IMR-90 (cell line): ENCODE results near the gene PRF1. TPM values are rescaled to one million over a fixed set of nuclear protein-coding genes. Genes with fewer than 3 reads are reported as not detected.

Source experiments
- ATAC-seq: fragments of 200-7000 bp; cut with Tn5 transposase; 2 replicates; pipeline ENCODE4 v1.9.1; 2020; ENCODE audit warnings: low read depth, mild to moderate bottlenecking, moderate library complexity
- BruUV-seq: library from RNA; stranded (reverse); fragments of 400-500 nt; replicated peaks from 2 replicates; lab custom pipeline; 2021; lab: Mats Ljungman, UMichigan
- CTCF ChIA-PET: fragments of 300-600 bp; formaldehyde crosslinking; extraction: SDS; loops from one replicate; lab custom pipeline; 2021; ENCODE audit warnings: antibody characterized with exemption; lab: Yijun Ruan, JAX
- POLR2A ChIA-PET: fragments of 300-600 bp; sonication (Branson Sonifier 250); formaldehyde crosslinking; loops from one replicate; lab custom pipeline; 2022; ENCODE audit warnings: antibody characterized with exemption; ENCODE audit not compliant: unreplicated experiment; lab: Charles Lee
- DNase-seq: peaks from one replicate; pipeline ENCODE4 v3.0.0; 2013
- H2AFZ ChIP-seq: replicated peaks from 2 replicates; pipeline ENCODE3; 2013; ENCODE audit warnings: low read length, mild to moderate bottlenecking; ENCODE audit not compliant: poor library complexity
- H2AK5ac ChIP-seq: 2 replicates; pipeline ENCODE4 v1.6.1; 2013; ENCODE audit warnings: low read depth, low read length, inconsistent platforms
- H2AK9ac ChIP-seq: replicated peaks from 2 replicates; pipeline ENCODE3; 2013; ENCODE audit warnings: mild to moderate bottlenecking, low read depth, low read length, moderate library complexity; ENCODE audit not compliant: poor library complexity
- H2BK120ac ChIP-seq: 2 replicates; pipeline ENCODE4 v1.6.1; 2013; ENCODE audit warnings: low read depth, low read length, inconsistent platforms
- H2BK15ac ChIP-seq: 3 replicates; pipeline ENCODE4 v1.6.1; 2013; ENCODE audit warnings: low read depth, low read length, inconsistent platforms
- H2BK20ac ChIP-seq: 2 replicates; pipeline ENCODE4 v1.6.1; 2013; ENCODE audit warnings: low read depth, mild to moderate bottlenecking, inconsistent platforms, low read length, moderate library complexity
- H2BK5ac ChIP-seq: 2 replicates; pipeline ENCODE4 v1.6.1; 2013; ENCODE audit warnings: mild to moderate bottlenecking, low read depth, low read length, inconsistent platforms; ENCODE audit not compliant: poor library complexity, severe bottlenecking
- H3K14ac ChIP-seq: replicated peaks from 2 replicates; pipeline ENCODE4 v1.6.1; 2013; ENCODE audit warnings: low read depth, low read length, inconsistent platforms
- H3K18ac ChIP-seq: 2 replicates; pipeline ENCODE4 v1.6.1; 2013; ENCODE audit warnings: low read depth, low read length, control low read depth
- H3K23ac ChIP-seq: 2 replicates; pipeline ENCODE4 v1.6.1; 2013; ENCODE audit warnings: low read depth, low read length, inconsistent platforms
- H3K27ac ChIP-seq: 2 replicates; pipeline ENCODE4 v1.5.1; 2013; ENCODE audit warnings: mild to moderate bottlenecking, control low read depth, low read length; ENCODE audit not compliant: insufficient read depth
- H3K27me3 ChIP-seq: 2 replicates; pipeline ENCODE4 v1.6.1; 2013; ENCODE audit warnings: low read length; ENCODE audit not compliant: control insufficient read depth, insufficient read depth
- H3K36me3 ChIP-seq: 2 replicates; pipeline ENCODE4 v1.6.1; 2013; ENCODE audit warnings: low read length, mixed read lengths; ENCODE audit not compliant: control insufficient read depth, insufficient read depth
- H3K4ac ChIP-seq: 2 replicates; pipeline ENCODE4 v1.6.1; 2013; ENCODE audit warnings: low read depth, low read length, inconsistent platforms
- H3K4me1 ChIP-seq: 2 replicates; pipeline ENCODE4 v1.6.1; 2013; ENCODE audit warnings: low read length, mixed read lengths; ENCODE audit not compliant: control insufficient read depth, insufficient read depth
- H3K4me2 ChIP-seq: 2 replicates; pipeline ENCODE4 v1.6.1; 2013; ENCODE audit warnings: low read depth, mild to moderate bottlenecking, control low read depth, low read length, moderate library complexity
- H3K4me3 ChIP-seq: 2 replicates; pipeline ENCODE4 v1.5.1; 2013; ENCODE audit warnings: low read depth, mild to moderate bottlenecking, control low read depth, low read length, moderate library complexity; ENCODE audit not compliant: insufficient read depth
- H3K56ac ChIP-seq: 2 replicates; pipeline ENCODE4 v1.6.1; 2013; ENCODE audit warnings: low read length, inconsistent platforms; ENCODE audit not compliant: insufficient read depth; ENCODE audit errors: extremely low read depth
- H3K79me1 ChIP-seq, 2 experiments: 2 replicates each; pipeline ENCODE4 v1.6.1; 2013; ENCODE audit warnings: low read length in 2 of 2, inconsistent platforms in 1 of 2, low read depth in 1 of 2
- H3K9ac ChIP-seq: 2 replicates; pipeline ENCODE4 v1.6.1; 2013; ENCODE audit warnings: low read depth, low read length, control low read depth
- H3K9me1 ChIP-seq: 2 replicates; pipeline ENCODE4 v1.6.1; 2013; ENCODE audit warnings: low read length, inconsistent platforms; ENCODE audit not compliant: insufficient read depth
- H3K9me3 ChIP-seq: 2 replicates; pipeline ENCODE4 v1.6.1; 2013; ENCODE audit warnings: low read length; ENCODE audit not compliant: control insufficient read depth, insufficient read depth
- H4K20me1 ChIP-seq: 2 replicates; pipeline ENCODE4 v1.6.1; 2013; ENCODE audit warnings: low read length, inconsistent platforms; ENCODE audit not compliant: insufficient read depth
- H4K5ac ChIP-seq: 2 replicates; pipeline ENCODE4 v1.6.1; 2013; ENCODE audit warnings: mild to moderate bottlenecking, low read depth, low read length, control low read depth
- H4K8ac ChIP-seq, 2 experiments: 2 replicates each; pipeline ENCODE4 v1.6.1; 2013; ENCODE audit warnings: low read depth in 2 of 2, low read length in 2 of 2, control low read depth in 1 of 2, inconsistent platforms in 1 of 2
- H4K91ac ChIP-seq: 2 replicates; pipeline ENCODE4 v1.6.1; 2013; ENCODE audit warnings: low read depth, low read length, inconsistent platforms; ENCODE audit not compliant: insufficient read depth
- FOS ChIP-seq: fragments of 150-350 bp; IDR thresholded peaks from 2 replicates; pipeline ENCODE4 v1.6.1; 2016; ENCODE audit warnings: low read depth, low read length
- MAZ ChIP-seq: IDR thresholded peaks from 2 replicates; pipeline ENCODE4 v1.6.1; 2012; ENCODE audit warnings: low read depth, mild to moderate bottlenecking, low read length, improper control_type of control experiment, moderate library complexity, borderline replicate concordance
- NFE2L2 ChIP-seq: fragments of 150-350 bp; IDR thresholded peaks from 2 replicates; pipeline ENCODE4 v1.6.1; 2016; ENCODE audit warnings: low read depth, mild to moderate bottlenecking, low read length
- POLR2A ChIP-seq: IDR thresholded peaks from 2 replicates; pipeline ENCODE4 v1.6.1; 2012; ENCODE audit warnings: mild to moderate bottlenecking, low read depth, low read length
- RCOR1 ChIP-seq: IDR thresholded peaks from 2 replicates; pipeline ENCODE4 v1.6.1; 2012; ENCODE audit warnings: mild to moderate bottlenecking, low read length, improper control_type of control experiment; ENCODE audit not compliant: insufficient replicate concordance
- WGBS, 2 experiments: methylation state at CpG; one replicate each; pipeline versions ENCODE4 v1.1.5 to v1.1.7; 2013; ENCODE audit warnings: missing lambda C conversion rate in 2 of 2; ENCODE audit not compliant: insufficient read length in 1 of 2; ENCODE audit errors: extremely low coverage in 2 of 2; 5-methylcytosine and 5-hydroxymethylcytosine counted together
- dilution Hi-C: fragments of 300-500 bp; cut with HindIII; formaldehyde crosslinking; loops from one replicate; pipeline ENCODE4 v1.14.3; 2018; ENCODE audit warnings: low sequenced_read_pairs; ENCODE audit not compliant: unreplicated experiment
- in situ Hi-C: fragments of 300-500 bp; cut with MboI; formaldehyde crosslinking; loops from 3 replicates; pipeline ENCODE4 v1.14.3; 2019; ENCODE audit warnings: low sequenced_read_pairs, inconsistent platforms, mixed read lengths
- intact Hi-C: fragments of 100-400 bp; cut with micrococcal nuclease; formaldehyde crosslinking; loops from 2 replicates; pipeline ENCODE4 v1.10.0; 2022
- polyA plus RNA-seq, 3 experiments: library from polyadenylated mRNA; depleted of rRNA; stranded (reverse); fragments of >200 nt; gene quantifications; 2 replicates each; pipeline ENCODE4 v1.2.3, GENCODE V29; 2012; ENCODE audit warnings: low replicate concordance in 1 of 3
- total RNA-seq: library from RNA; depleted of rRNA; stranded (reverse); fragments of >200 nt; gene quantifications from 2 replicates; pipeline ENCODE4 v1.2.3, GENCODE V29; 2012

Gene PRF1
- total and polyA plus RNA-seq, 2 of the 4 experiments (the other 2 are of a cell fraction), result not detected

DNA sequence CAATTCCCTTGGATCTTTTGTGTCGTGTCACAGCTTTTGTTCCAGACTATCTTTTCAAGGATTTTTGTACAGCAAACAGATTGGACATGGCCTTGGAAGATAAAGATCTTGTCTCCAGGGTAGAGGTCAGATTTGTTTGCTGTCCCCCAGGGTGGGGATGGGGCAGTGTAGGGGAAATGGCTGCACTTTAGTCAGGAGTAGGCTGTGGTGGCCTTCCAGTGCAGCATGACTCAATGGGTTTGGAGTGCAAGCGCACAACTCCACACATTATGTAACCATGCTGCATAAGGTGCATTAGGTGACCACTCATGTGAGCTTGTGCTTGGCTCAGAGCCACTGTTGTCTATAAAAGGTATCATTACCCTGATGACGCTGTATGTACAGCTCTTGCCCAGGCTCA is 45.9 kb upstream of the PRF1 start:
- Histone ChIP-seq H3K18ac (no peak overlapping the region), H2BK15ac (no peak overlapping the region), H3K27me3 (peaks cover 3% of the 10 kb centered on the region; the same call in 1 of the 2 replicates), H4K91ac (no peak overlapping the region), H3K9ac (no peak overlapping the region), H4K20me1 (no peaks in the 10 kb centered on the region), H3K56ac (no peak overlapping the region), H3K23ac (no peak overlapping the region), H3K4ac (no peak overlapping the region), H3K79me1 (no peaks in the 10 kb centered on the region), H3K27ac (no peak overlapping the region), H2AFZ (no peak overlapping the region), H2BK5ac (no peak overlapping the region), H3K36me3 (no peaks in the 10 kb centered on the region), H3K4me2 (no peak overlapping the region), H3K9me3 (peaks cover 7% of the 10 kb centered on the region), H3K14ac (no peak overlapping the region), H2AK9ac (no peak overlapping the region), H2AK5ac (no peak overlapping the region), H2BK120ac (no peak overlapping the region), H3K4me1 (peaks cover 5% of the 10 kb centered on the region), H3K9me1 (peaks cover under 1% of the 10 kb centered on the region; the same call in 1 of the 2 replicates), H3K4me3 (no peak overlapping the region), H4K8ac (no peak overlapping the region), H2BK20ac (no peak overlapping the region), H4K5ac (no peak overlapping the region)
- no TSS peak for BruUV-seq
- TF ChIP-seq NFE2L2 (no peak), MAZ (no peak), RCOR1 (no peak), FOS (no peak), POLR2A (no peak)
- DNase-seq, result no peak
- intact Hi-C loops (no loop called here), dilution Hi-C loops (no loop called here), in situ Hi-C loops (no loop called here)
- CTCF ChIA-PET, result no interaction called here
- 80% methylated on average over 1 of the region's 3 CpGs; no CpG with 5 or more reads in 1 of the 2 experiments for WGBS, 2 experiments
- POLR2A ChIA-PET, result no interaction called here
- ATAC-seq, result no peak
